CD4-positive, alpha-beta T cell (primary cell): Measurements from ENCODE around the gene DGCR6L. TPM values are rescaled to one million over a fixed set of nuclear protein-coding genes. Genes with fewer than 3 reads are reported as not detected.
"Not testable (repeated sequence)": the region's sequence is repeated elsewhere in the genome, so short reads cannot be mapped to it uniquely, and the experiment has no call there.

Experiments
- ATAC-seq: fragments of 200-7000 bp; cut with Tn5 transposase; one replicate; pipeline ENCODE4 v1.10.0; 2022; ENCODE audit warnings: mild to moderate bottlenecking; ENCODE audit not compliant: poor library complexity
- CTCF ChIA-PET: fragments of 350-600 bp; sonication (Branson Sonifier 250); formaldehyde crosslinking; loops from one replicate; lab custom pipeline; 2021; ENCODE audit warnings: antibody characterized with exemption, inconsistent platforms; lab: Charles Lee
- POLR2A ChIA-PET: fragments of 350-600 bp; sonication (Branson Sonifier 250); formaldehyde crosslinking; loops from one replicate; lab custom pipeline; 2021; ENCODE audit warnings: antibody characterized with exemption, inconsistent platforms; lab: Charles Lee
- DNase-seq, 14 experiments: peaks; one replicate each; pipeline ENCODE4 v3.0.0-alpha.2; 2013 to 2020; ENCODE audit warnings: mixed read lengths in 2 of 14
- H3K27ac ChIP-seq, 2 donors: one replicate each; pipeline versions ENCODE4 v1.5.1 to v1.7.0; 2013; ENCODE audit warnings: low read length in 2 of 2, low read depth in 1 of 2, mild to moderate bottlenecking in 1 of 2
- H3K27me3 ChIP-seq, 2 experiments: 1 replicate in 1 of 2; 2 replicates in 1 of 2; pipeline versions ENCODE4 v1.6.1 to v1.7.0; 2013; ENCODE audit warnings: low read length in 2 of 2, control low read depth in 1 of 2, mild to moderate bottlenecking in 1 of 2, moderate library complexity in 1 of 2; ENCODE audit not compliant: insufficient read depth in 2 of 2, control insufficient read depth in 1 of 2
- H3K36me3 ChIP-seq: one replicate; pipeline ENCODE4 v1.6.1; 2013; ENCODE audit warnings: low read length, control low read depth; ENCODE audit not compliant: insufficient read depth
- H3K4me1 ChIP-seq: one replicate; pipeline ENCODE4 v1.6.1; 2013; ENCODE audit warnings: low read length, control low read depth; ENCODE audit not compliant: insufficient read depth
- H3K4me3 ChIP-seq: one replicate; pipeline ENCODE4 v1.5.1; 2013; ENCODE audit warnings: mild to moderate bottlenecking, low read length, moderate library complexity
- H3K9me3 ChIP-seq, 2 experiments: 1 replicate in 1 of 2; 2 replicates in 1 of 2; pipeline versions ENCODE4 v1.6.1 to v1.7.0; 2013; ENCODE audit warnings: low read length in 2 of 2, mild to moderate bottlenecking in 2 of 2, control low read depth in 1 of 2, moderate library complexity in 1 of 2; ENCODE audit not compliant: control insufficient read depth in 1 of 2, insufficient read depth in 1 of 2
- H3K27ac Mint-ChIP-seq: one replicate; pipeline ENCODE4 v1.8.0; 2020; ENCODE audit warnings: mixed read lengths
- H3K27me3 Mint-ChIP-seq: one replicate; pipeline ENCODE4 v1.8.0; 2021; ENCODE audit warnings: mixed read lengths
- H3K36me3 Mint-ChIP-seq: one replicate; pipeline ENCODE4 v1.8.0; 2021; ENCODE audit warnings: low read depth, mixed read lengths
- H3K4me1 Mint-ChIP-seq: one replicate; pipeline ENCODE4 v1.8.0; 2021; ENCODE audit warnings: low read depth, mixed read lengths
- H3K4me3 Mint-ChIP-seq: one replicate; pipeline ENCODE4 v1.8.0; 2020; ENCODE audit warnings: mild to moderate bottlenecking, mixed read lengths
- H3K9me3 Mint-ChIP-seq: one replicate; pipeline ENCODE4 v1.8.0; 2020; ENCODE audit warnings: mixed read lengths
- intact Hi-C, 2 experiments: fragments of 100-400 bp; cut with DNase I in 1 of 2; cut with micrococcal nuclease in 1 of 2; formaldehyde crosslinking; loops; one replicate each; pipeline versions ENCODE4 v1.15.1 to v1.9.0; 2023 to 2025; cut with DNase I, micrococcal nuclease
- total RNA-seq, 174 experiments: library from RNA in 2 of 174; stranded (reverse) in 2 of 174; gene quantifications; one replicate each; pipeline ENCODE4 v1.2.3 and lab custom pipeline; 2021 to 2026

Gene DGCR6L
- total RNA-seq, 2 experiments from 2014 or later: 29.1 to 31.2 TPM

GRCh38 chr22:20361752-20362229 lies 41.9 kb upstream of the DGCR6L start:
- not testable (repeated sequence) for H3K36me3 Mint-ChIP-seq

GRCh38 chr22:20360866-20361751 lies 41.2 kb upstream of the DGCR6L start:
- DNase-seq, H3K27me3 ChIP-seq, H3K4me3 ChIP-seq, POLR2A ChIA-PET, H3K27ac Mint-ChIP-seq, CTCF ChIA-PET, H3K4me3 Mint-ChIP-seq, H3K9me3 ChIP-seq, H3K27ac ChIP-seq, intact Hi-C loops, H3K27me3 Mint-ChIP-seq, H3K36me3 ChIP-seq, H3K9me3 Mint-ChIP-seq, H3K36me3 Mint-ChIP-seq, ATAC-seq: not testable (repeated sequence)
- H3K4me1 Mint-ChIP-seq: peaks cover 26% of the 10 kb centered on the region
- peaks cover 11% of the 10 kb centered on the region for H3K4me1 ChIP-seq

More at GRCh38 chr22:20361752-20362229, 41.9 kb upstream of the DGCR6L start:
- H3K27me3 ChIP-seq, H3K27ac ChIP-seq, H3K9me3 Mint-ChIP-seq, CTCF ChIA-PET, H3K4me3 Mint-ChIP-seq, H3K27me3 Mint-ChIP-seq, ATAC-seq, POLR2A ChIA-PET, intact Hi-C loops, H3K9me3 ChIP-seq, H3K4me3 ChIP-seq, H3K27ac Mint-ChIP-seq, H3K36me3 ChIP-seq: not testable (repeated sequence)
- peaks cover 11% of the 10 kb centered on the region for H3K4me1 ChIP-seq
- H3K4me1 Mint-ChIP-seq: peaks cover 26% of the 10 kb centered on the region
- peak in 1 of 14 experiments; percentile 6 for DNase-seq

- DNase-seq, H3K4me3 ChIP-seq, ATAC-seq, H3K9me3 ChIP-seq, H3K27ac ChIP-seq, POLR2A ChIA-PET, H3K36me3 ChIP-seq, H3K9me3 Mint-ChIP-seq, CTCF ChIA-PET, H3K27me3 ChIP-seq, H3K27me3 Mint-ChIP-seq, H3K4me3 Mint-ChIP-seq, H3K27ac Mint-ChIP-seq, intact Hi-C loops, H3K36me3 Mint-ChIP-seq: not testable (repeated sequence)
- H3K4me1 Mint-ChIP-seq: peaks cover 23% of the 10 kb centered on the region
- H3K4me1 ChIP-seq: peaks cover 10% of the 10 kb centered on the region
These were observed 40.4 kb upstream of the DGCR6L start for GRCh38 chr22:20360261-20360660.

GRCh38 chr22:20358503-20359239 lies 38.8 kb upstream of the DGCR6L start:
- intact Hi-C loops, H3K4me1 Mint-ChIP-seq, H3K36me3 ChIP-seq, H3K9me3 ChIP-seq, H3K27ac ChIP-seq, H3K36me3 Mint-ChIP-seq, H3K9me3 Mint-ChIP-seq, POLR2A ChIA-PET, H3K27me3 ChIP-seq, H3K4me3 Mint-ChIP-seq, CTCF ChIA-PET, H3K4me1 ChIP-seq, H3K27ac Mint-ChIP-seq, ATAC-seq, H3K27me3 Mint-ChIP-seq, H3K4me3 ChIP-seq: not testable (repeated sequence)
- DNase-seq: peak in 1 of 14 experiments; percentile 4

- H3K27me3 ChIP-seq, H3K36me3 Mint-ChIP-seq, H3K4me1 Mint-ChIP-seq, H3K4me1 ChIP-seq, CTCF ChIA-PET, H3K9me3 Mint-ChIP-seq, H3K4me3 Mint-ChIP-seq, H3K27me3 Mint-ChIP-seq, H3K9me3 ChIP-seq, H3K36me3 ChIP-seq, POLR2A ChIA-PET, intact Hi-C loops, H3K27ac ChIP-seq, ATAC-seq, H3K27ac Mint-ChIP-seq, H3K4me3 ChIP-seq: not testable (repeated sequence)
- DNase-seq: peak in 1 of 14 experiments; percentile 8
These were observed 38.1 kb upstream of the DGCR6L start for GRCh38 chr22:20357967-20358366.

- H3K9me3 Mint-ChIP-seq, POLR2A ChIA-PET, H3K27ac Mint-ChIP-seq, ATAC-seq, H3K27me3 Mint-ChIP-seq, H3K4me1 Mint-ChIP-seq, H3K4me3 ChIP-seq, H3K9me3 ChIP-seq, H3K27ac ChIP-seq, H3K4me3 Mint-ChIP-seq, CTCF ChIA-PET, H3K36me3 Mint-ChIP-seq, H3K27me3 ChIP-seq, H3K4me1 ChIP-seq, intact Hi-C loops, H3K36me3 ChIP-seq: not testable (repeated sequence)
- peak in 1 of 14 experiments; percentile 1 for DNase-seq
These were observed 37.0 kb upstream of the DGCR6L start for GRCh38 chr22:20356906-20357305.
